HG02623 (cell line): ENCODE data around the gene CYTL1.
"Not testable (repeated sequence)": the region's sequence is repeated elsewhere in the genome, so short reads cannot be mapped to it uniquely, and the experiment has no call there.

Experiments
- ATAC-seq: cut with Tn5 transposase; IDR thresholded peaks from one replicate; pipeline ENCODE4 v1.9.1; 2021; ENCODE audit warnings: moderate library complexity; ENCODE audit not compliant: unreplicated experiment

CYTL1 gene

DNA sequence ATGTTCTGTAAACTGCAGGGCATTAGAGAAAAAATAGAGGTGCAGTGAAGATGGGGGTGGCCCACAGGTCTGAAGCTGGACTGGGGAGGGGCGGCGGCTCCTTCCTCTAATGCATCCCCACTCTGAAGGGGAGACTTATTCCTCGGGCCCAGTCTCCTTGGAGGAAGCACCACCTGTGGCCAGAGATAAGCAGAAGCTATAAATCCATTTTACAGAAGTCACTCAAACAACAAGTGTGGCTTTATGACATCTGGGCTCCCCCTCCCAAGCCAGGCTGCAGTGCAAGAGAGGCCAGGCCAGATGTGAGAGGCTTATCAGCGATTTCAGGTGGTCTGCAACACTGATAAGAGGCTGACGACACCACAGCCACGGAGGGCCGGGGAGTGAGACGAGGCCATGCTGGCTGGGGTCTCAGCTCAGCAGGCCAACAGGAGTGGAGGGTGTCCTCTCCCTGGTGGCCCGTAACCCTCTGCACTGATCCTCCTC is 15.8 kb downstream of the CYTL1 start:
- no peak for ATAC-seq

DNA sequence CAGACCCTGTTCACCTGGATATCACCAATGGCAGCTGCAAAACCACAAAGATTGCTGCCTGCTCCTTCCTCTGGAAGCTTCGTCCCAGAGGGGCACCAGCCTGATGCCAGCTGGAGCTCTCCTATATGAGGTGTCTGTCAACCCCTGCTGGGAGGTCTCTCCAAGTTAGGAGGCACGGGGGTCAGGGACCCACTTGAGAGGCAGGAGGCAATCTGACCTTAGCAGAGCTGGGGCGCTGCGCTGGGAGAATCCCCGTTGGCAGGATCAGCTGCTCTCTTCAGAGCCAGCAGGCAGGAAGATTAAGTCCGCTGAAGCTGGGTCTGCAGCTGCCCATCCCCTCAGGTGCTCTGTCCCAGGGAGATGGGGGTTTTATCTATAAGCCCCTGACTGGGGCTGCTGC is 17.6 kb downstream of the CYTL1 start:
- ATAC-seq = not testable (repeated sequence)

DNA sequence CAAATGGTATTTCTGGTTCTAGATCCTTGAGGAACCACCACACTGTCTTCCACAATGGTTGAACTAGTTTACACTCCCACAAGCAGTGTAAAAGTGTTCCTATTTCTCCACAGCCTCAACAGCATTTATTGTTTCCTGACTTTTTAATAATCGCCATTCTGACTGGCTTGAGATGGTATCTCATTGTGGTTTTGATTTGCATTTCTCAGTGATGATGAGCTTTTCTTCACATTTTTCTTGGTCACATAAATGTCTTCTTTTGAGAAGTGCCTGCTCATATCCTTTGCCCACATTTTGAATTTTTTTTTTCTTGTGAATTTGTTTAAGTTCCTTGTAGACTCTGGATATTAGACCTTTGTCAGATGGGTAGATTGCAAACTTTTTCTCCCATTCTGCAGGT is 22.3 kb downstream of the CYTL1 start:
- ATAC-seq = not testable (repeated sequence)

DNA sequence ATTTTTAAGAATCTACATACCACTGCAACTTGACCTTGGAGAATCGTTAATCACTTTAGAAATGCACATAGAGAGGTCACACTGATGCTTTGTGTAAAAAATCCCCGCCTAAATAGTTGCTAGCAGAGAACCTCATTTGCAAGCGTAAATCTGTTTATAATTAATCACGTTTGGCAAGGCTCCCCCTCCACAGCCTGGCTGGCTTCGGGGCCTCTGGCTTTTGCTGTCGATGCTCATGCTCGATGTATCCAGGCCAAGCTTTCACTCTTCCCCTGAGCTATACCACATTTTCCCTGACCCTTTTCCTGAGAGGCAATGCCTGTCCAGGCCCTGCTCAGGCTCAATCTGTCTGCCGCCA is 23.4 kb downstream of the CYTL1 start:
- ATAC-seq = no peak

DNA sequence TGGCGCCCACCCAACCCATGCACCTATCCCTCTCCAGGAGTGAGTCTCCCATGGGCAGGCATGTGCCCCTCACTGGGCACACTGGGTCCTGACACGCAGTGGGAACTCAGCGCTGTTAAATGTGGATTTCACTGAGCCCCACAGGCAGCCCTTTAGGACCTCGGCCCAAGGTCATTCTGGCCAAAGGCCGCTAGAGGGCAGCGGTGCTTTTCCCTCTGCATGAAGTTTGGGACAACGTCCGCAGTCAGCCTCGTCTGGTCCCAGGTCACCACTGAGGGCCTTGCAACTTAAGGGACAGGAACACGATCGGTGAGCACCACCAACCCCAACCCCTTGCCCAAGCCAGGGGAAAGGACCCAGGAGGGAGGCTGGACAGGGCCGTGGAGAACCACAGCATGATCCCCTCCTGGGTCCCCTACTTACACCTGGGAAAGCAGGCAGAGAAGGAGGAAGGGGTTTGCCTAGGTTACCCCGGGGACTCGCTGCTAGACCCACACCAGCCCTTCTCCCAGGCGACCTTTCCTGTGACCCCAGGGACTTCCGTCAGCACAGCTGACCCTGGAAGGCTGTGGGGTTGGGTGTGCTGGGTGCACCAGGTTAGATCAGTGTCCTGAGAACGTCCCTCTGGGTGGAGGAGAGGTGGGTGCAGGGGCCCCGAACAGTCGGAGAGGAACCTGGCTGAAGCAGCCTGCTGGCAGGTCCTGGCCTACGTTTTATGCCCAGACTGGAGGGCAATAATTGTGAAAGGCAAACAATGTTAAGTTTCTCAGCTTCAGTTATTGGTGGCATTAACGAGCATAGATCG is 24.0 kb downstream of the CYTL1 start:
- peak; percentile 71 for ATAC-seq

DNA sequence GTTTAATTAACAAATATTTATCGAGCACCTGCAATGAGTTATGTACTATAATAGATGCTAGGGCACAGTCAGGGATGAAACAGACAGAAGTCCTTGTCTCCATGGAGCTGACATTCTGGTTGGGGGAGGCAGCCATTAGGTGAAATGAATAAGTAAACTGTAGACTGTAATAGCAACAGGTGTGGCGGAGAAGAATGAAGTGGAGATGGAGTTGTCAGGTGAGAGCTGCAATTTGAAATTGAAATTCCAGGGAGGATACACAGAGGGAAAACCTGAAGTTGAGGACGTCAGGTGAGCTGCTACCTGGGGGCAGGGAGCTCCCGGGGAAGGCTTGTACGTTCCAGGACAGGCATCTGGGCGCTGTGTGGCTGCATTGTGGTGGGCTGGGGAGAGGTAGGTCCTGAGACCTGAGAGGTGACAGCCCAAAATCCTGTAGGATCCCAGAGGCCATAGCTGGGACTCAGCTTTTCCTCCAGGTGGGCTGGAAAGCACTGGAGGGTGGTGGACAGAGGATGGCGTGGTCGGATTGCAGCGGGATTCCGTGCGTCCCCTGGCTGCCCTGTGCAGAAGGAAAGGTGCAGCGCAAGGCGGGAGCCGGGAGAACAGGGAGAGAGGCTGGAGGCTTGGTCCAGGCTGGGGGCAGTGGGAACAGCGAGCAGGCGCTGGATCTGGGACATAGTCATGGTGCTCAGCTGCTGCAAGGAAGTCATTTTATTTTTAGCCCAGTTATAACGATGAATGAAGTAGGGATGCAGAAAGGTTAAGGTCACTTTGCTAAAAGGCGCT is 24.8 kb downstream of the CYTL1 start:
- no peak for ATAC-seq

DNA sequence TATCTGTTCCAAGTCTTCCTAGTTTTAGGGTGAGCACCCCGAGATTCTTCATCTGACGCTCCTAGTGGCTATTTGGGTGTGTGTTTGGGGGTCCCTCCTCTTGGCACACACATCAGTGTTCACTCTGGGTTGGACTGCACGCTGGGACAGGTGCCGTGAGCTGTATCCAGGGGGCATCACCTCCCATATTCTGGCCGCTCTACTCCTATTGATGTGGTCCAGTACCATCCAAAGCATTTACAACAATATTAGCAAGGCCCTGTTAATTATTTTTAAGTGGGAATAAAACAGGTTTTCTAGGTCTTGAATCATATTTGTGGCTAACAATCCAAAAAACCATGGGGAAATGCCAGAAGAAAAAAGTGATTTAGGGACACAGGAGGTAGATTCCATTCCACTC is 26.4 kb downstream of the CYTL1 start:
- ATAC-seq = no peak

DNA sequence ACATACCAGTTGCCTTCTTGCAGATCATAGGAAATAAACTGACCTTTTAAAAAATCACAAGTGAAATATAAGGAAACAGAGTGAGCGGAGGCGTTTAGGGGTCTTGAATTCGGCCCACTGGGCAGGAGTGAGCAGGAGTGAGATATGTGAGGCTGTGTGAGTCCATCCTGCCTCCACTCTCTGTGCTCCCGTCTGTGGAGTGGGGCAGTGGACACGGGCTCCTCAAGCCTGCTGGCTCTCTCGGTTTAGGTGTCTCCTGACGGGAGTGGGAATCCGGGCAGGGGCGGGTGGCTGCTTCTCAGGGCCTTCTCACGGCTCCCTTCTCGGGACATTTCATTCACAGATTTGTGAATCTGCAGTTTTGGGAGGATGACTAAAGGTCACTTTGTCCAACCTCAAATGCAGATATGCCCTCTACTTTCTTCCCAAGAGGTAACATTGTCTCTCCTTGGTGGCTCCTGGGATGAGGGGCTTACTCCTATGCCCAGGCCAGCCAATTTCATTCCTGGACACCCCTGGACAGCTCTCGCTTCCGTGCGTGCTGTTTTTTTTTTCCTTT is 27.6 kb downstream of the CYTL1 start:
- ATAC-seq = no peak

DNA sequence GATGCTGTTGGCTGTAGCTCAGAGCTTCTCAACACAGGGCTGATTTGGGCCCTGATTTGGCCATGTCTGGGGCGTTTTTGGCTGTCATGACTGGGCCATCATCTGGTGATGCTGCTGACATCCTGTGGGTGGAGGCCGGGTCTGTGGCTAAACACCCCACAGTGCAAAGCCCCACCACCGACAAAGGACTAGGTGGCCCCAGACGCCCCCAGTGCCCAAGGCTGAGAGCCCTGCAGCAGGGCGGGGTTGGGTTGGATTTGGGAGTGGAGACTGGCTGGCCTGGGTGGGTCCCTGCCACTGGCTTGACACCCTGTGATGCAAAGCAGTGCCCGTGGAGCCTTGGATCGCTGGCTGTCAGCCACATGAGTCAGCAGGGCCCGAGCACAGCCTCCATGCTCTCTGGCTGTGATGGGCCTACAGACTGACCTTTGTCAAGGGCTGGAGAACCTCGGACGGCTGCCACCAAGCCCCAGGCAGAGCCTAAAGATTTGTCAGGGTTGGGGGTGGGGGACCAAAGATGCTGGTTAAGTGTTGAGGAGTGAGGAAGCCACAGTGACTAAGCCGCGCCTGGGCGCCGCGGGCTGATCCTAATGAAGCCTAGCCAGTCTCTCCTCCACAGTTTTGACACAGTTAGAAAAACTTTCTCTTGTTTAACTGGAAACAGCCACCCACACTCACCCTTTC is 28.3 kb downstream of the CYTL1 start:
- ATAC-seq = no peak

DNA sequence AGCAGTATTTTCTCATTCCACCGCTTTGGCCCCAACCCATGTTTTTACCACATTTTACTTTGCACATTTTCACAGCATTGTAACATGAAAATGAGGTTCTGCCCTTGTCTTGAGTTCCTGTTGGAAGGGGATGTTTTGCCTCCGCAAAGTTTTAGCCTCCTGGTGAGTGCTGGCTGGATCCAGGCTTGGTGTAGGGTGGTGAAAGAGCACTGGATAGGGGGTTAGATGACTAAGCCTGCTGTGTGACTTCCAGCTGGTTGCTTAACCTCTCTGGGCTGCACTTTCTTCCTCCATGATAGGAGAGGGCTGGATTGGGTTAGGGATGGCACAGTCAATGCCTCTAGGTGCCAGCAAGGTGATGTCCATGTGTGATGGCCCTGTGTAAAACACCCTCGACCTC is 28.9 kb downstream of the CYTL1 start:
- ATAC-seq = no peak

DNA sequence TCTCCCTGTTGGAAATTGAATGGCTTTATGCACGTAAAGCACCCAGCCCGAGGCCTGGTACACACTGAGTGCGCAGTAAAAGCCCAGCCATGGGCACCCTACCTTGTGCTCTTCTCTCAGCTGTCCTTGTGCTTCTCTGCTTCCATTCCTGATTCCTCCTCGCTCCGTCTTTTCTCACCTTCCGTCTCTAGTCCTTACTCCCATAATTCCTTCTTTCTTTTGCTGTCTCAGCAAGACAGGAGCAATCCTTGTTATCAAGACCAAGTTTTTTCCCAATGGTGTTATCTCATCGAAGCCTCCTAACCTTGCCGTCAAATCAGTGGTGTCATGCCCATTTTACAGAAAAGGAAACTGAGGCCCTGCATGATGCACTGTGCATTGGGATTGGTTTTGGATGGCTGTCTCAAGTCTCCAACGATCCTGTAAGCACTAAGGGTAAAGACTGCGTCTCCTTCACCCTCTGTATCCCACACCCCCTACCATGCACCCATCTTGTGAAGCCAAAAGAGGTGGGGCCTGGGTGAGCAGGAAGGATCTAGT is 30.1 kb downstream of the CYTL1 start:
- no peak for ATAC-seq

DNA sequence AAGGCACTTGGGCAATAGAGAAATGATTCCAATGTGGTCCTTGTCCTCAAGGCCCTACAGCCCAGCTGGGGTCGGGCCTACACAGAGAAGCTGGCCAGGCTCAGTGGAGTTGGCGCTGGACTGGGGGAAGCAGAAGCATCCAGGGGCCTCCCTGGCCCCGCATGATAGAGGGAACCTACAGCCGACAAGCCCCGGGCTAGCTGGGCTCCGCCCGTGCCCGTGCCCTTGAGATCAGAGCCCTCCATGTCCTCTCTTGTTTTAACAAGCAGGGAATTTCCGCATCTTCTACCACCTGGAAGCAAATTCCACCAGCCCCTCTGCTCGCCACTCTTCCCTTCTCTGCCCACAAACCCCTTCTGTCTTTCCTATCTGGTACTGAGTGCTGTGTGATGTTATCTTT is 31.6 kb downstream of the CYTL1 start:
- no peak for ATAC-seq

DNA sequence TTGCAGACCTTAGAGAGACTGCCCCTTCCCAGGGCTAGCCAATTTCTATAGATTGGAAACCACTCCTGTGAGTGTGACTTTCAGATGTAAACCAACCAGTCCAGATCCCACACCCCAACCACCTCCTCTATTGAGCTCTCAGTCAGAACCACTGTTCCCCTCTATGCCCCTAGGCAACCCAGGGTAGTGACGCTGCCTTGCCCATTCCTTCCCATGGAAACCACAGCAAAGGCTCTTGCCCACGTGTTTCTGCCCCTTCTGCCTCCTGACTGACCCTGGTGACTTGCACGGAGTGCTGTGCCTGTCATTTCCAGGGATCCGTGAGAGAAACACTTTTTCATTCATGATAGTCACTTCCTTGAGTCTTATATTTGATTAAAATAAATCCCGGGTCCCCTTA is 32.4 kb downstream of the CYTL1 start:
- no peak for ATAC-seq

DNA sequence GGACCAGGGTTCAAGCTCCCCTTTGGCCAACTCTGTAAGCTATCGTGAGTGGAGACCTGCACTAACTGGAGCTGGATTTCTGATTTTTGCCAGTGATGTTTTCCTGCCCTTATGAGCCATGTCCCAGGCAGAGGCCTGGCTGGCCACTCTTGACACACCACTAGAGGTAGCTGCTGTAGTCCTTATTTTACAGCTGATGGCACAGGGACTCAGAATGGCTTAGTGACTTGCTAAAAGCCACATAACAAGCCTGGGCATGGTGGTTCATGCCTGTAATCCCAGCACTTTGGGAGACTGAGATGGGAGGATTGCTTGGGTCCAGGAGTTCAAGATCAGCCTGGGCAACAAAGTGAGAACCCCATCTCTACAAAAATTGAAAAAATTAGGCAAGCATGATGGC is 33.4 kb downstream of the CYTL1 start:
- no peak for ATAC-seq

DNA sequence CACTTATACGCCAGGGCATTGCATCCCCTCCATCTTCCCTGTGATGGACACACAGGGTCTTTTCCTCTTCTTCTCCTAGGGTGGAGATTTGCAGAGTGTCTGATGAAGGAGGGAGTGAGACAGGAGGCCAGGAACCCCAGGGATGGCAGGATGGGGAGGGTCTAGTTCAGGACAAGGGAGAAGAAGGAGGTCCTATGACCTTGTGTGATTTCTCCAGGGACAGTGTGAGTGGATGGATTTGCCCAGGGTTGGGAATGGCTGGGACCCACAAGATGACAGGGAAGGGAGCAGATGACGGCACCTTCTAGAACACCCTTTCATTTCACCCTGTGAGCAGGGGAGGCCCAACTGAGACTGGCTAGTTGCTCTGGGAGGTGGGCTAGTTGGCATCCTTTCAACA is 34.2 kb downstream of the CYTL1 start:
- no peak for ATAC-seq

DNA sequence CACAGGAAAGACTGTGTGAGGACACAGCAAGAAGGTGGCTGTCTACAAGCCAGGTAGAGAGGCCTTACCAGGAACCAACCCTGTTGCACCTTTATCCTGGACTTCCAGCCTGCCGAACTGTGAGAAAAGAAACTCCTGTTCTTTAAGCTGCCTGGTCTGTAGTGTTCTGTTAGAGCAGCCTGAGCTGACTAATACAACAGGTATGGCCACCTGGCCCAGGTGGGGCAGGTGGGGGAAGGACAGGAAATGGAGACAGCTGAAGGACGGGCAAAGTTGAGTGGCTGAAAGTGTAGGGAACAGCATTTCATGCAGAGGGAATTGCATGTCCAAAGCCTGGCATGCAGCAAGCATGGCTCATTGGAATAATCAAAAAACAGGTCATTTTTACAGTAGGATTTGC is 35.1 kb downstream of the CYTL1 start:
- no peak for ATAC-seq

DNA sequence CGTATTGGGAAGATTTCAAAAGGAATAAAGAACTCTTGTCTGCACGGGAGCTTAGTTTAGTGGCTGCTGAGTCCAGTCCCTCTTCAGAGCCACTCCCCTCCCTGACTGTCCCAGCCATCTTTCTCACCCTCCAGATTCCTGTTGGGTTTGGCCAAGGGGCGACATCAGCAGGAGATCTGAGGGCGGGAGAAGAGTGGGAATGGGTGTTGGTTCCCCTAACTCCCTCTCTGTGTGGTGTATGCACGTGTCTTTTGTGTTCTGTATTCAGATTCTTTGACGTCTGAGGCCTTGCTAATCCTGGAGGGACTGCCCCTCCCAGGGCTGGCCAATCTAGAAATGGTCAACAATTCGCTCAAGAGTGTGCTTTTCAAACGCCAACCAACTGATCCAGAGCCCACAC is 37.4 kb downstream of the CYTL1 start:
- ATAC-seq = no peak

DNA sequence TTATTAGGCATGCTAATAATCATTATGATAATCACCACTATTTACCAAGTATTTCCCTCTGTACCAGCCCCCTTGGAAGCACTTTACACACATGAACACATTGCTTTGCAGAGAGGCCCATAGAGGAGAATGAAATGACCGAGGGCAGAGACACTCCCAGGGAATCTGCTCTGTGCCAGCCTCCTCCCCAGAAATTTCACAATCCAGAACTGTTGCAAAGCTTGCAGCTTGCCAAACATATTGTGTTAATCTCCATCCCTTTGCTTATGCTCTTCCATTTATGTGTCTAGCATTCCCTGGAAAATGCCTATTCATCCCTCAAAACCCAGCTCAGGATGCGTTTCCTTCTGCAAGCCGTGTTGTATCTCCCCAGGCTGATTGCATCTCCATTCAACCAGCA is 37.8 kb downstream of the CYTL1 start:
- ATAC-seq = no peak

DNA sequence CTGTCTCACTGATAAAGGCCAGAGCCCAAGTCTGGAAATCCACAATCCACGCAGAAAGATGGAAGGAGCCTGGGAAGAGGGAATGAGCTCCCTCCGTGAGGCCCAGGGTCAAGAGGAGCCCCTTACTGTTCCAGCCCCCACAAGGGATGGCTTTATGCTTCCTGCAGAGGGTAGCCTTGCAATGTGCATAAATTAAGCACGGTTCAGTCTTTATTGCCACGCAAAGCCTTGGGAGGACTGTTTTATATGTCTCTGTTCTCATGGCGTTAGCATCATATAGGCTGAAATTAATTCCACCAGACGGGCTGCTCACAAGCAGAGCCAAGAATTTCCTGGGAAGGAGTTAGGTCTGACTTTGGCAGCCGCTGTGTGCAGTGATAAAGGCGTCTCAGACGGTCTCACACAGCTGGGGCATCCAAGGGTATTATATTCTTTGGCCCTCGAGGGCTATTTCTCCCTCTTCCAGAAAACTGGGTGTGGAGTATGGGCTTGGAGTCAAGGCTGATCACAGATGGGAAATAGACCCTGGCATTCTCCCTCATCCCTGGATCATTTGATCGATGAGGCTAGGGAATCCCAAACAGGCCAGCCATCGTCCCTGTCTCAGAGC is 38.5 kb downstream of the CYTL1 start:
- ATAC-seq = no peak

DNA sequence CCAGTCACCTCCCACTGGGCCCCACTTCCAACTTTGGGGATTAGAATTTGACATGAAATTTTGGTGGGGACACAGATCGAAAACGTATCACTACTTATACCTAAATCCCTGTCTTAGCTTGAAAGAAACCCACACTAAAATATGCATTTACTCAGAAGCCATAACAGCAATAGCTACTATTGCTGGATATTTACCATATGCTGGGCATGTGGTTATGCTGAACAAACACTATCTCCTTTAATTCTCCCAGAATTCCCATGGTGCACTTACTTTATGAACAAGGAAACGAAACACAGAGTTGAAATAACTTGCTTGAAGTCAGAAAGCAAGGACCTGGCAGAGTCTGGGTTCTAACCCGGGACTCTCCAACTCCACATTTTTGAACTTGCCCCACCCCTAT is 39.3 kb downstream of the CYTL1 start:
- ATAC-seq = no peak

DNA sequence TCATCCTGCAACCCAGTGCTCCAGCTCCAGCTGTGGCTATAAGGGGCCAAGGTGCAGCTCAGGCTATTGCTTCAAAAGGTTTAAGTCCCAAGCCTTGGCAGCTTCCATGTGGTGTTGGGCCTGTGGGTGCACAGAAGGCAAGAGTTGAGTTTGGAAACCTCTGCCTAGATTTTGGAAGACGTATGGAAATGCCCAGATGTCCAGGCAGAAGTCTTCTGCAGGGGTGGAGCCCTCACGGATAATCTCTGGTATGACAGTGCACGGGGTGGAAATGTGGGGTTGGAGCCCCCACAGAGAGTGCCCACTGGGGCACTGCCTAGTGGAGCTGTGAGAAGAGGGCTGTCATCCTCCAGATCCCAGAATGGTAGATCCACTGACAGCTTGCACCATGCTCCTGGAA is 44.5 kb downstream of the CYTL1 start:
- ATAC-seq = no peak
